Measurements from ENCODE around the gene NES.

NES gene

GRCh38 chr1:156677616-156678596 is 699 bp upstream of the NES start:
- FAIRE-seq, result no peak

DNA sequence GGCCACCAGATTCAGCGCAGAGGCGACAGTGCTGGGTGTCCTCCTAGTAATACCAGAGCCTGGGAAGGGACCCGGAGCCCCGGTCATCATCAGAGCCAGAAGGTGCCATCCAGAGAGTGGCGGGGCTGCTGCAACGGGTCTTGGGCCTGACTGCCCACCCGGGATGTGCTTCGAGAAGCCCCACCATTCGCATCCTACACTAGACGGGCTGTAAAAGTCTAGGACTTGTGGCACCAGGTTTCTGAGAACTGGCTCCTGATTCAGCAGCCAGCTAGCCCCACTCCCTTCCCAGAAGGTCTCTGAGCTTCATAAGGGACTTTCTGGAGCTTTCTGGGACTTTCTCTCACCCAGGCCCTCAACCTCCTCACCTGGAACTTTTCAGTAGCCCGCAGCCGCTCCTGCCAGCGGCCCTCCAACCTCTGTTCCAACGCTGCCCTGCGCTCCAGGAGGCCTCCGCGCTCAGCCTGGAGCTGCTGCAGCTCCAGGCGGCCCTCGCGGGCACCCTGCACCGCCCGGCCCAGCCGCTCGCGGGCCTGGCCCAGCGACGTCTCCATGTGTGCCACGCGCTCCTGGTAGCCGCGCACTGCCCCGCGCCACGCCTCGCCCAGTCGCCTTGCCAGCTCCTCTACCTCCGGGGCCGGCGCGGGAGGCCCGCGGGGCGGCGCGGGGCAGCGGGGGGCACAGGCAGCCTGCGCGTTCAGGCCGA is 940 bp downstream of the NES start:
- no peak for FAIRE-seq

GRCh38 chr1:156675210-156676113 is 1.7 kb downstream of the NES start:
- no peak for FAIRE-seq

GRCh38 chr1:156673387-156674121 is 3.7 kb downstream of the NES start:
- FAIRE-seq, result no peak

DNA sequence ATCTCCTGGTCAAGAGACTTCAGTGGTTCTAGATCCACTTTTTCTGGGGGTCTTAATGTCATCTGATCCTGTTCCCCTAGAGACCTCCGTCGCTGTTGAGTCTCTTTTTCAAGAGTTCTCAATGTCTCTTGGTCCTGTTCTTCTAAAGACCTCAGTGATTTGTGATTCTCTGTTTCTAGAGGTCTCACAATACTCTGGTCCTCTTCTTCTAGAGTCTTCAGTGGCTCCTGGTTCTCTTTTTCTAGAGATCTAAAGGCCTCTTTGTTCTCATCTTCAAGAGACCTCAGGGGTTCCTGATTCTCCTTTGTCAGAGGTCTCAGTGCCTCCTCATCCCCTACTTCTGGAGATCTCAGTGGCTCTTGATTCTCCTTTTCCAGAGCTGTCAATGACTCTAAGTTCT is 5.4 kb downstream of the NES start:
- no peak for FAIRE-seq

DNA sequence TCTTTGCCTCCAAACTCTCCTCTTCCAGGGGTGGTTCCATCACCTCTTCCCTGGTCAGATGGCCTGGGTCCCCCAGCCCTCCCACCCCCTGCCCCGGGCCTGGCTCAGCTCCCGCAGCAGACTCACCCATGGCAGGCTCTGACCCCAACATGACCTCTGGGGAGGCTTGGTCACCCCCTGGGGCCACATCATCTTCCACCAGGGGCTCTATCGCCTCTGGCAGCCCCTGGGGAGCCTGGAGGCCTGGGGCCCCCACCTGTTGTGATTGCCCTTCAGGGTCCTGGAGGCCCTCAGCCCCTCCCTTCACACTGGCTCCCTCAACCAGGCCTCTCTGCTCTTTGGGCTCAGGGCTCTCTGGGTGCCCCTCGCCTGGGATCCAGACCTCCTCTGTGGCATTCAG is 6.4 kb downstream of the NES start:
- no peak for FAIRE-seq

- FAIRE-seq, result no peak
Measured at GRCh38 chr1:156670359-156670758, 6.8 kb downstream of the NES start.

DNA sequence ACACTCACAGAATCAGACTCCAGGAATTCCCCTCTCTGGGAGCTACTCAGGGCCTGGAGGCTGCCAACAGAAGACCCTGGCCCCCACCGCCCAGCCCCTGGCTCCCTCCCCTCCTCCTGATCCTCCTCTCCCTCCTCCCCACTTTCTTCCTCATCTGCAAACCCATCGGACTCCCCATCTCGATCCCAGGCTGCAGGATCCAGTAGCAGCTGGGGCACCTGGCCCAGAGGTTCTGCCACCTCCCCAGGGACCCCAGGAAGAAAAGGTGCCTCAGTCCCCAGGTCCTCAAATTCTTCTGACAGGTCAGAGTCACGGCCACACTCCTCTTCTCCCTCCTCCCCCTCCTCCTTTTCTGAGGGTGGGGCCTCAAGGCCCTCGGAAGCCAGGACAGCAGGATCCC is 7.4 kb downstream of the NES start:
- no peak for FAIRE-seq

DNA sequence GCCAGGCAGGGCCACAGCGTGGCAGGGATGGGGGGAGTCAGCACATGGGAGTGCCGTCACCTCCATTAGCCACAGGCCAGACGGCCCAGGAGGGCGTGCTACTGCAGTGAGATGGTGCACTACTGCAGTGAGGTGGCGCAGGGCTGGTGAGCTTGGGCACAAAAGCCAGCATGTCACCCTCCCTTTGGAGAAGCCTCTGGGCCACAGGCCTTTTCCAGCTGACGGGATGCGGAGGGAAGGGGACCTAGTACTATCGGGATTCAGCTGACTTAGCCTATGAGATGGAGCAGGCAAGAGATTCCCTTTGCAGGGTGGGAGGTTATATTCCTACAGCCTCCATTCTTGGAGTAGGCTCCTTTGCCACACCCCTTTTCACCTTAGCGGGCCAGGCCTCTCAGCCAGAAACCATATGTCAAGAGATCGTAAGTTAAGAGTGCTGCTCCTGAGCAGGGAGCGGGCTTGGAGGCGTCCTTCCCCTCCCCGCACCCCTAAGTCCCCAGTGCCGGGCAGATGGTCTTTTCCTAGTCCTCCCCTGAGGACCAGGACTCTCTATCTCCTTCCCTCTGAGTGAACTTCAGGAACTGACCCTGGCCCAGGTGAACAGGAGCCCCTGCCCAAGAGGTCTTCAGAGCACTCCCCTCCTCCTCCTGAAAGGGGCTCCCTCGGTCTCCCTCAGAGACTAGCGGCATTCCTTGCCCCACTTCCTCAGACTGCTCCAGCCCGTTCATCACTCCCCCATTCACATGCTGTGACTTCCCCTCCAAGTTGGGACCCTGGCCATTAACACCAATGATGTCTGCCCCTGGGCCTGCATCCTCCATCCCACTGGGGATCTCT is 8.2 kb downstream of the NES start:
- no peak for FAIRE-seq

- FAIRE-seq, result no peak
Measured at GRCh38 chr1:156667968-156668709, 9.1 kb downstream of the NES start.

DNA sequence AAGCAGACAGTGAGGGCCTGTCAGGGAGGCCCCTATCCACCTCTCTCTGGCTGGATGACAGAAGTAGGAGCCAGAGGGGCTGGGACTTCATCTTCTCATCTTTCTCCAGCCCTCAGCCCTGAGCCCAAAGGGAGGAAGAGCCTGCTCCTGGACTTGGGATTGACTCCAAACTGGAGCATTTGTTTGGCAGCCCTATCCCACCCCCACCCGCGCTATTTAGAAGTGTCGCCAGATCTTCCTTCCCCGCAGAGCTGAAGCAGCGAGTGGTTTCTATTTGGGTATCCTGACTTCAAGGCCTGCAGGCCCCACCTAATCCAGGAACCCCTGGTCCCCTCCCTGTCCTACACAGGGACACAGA is 9.6 kb downstream of the NES start:
- FAIRE-seq, result no peak

DNA sequence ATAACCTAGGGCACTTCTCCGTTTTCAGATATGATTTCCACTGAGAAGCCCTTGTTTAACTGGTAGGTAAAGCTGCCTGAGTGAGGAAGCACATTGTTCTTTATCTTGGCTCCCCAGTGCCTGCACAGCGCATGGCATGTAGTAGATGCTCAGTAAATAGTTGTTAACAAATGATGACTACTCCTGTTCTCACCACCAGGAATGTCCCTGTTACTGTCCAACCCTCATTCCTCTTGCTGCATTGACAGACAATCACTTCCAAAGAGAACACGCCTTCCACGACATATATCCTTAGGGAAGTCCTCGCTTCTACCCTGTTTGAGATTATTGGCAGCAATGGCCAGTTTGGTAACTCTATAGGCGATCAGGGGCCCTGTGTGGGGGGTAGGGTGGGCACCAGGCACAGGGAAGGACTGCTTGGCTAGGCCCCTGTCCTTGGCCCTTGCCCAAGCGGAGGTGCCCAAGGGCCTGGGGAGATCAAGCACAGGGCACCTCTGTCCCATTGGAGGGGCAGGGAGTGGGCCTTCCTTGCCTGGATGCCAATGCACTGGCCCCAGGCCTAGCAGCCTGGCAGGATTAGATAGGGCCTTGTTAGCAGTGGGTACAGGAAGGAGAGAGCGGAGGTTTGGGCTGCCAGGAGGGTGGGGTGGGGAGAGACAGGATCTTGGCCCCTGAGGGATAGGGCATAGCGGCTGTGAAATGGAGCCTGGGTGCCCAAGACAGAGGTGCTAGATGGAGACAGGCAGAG is 10.2 kb downstream of the NES start:
- no peak for FAIRE-seq

DNA sequence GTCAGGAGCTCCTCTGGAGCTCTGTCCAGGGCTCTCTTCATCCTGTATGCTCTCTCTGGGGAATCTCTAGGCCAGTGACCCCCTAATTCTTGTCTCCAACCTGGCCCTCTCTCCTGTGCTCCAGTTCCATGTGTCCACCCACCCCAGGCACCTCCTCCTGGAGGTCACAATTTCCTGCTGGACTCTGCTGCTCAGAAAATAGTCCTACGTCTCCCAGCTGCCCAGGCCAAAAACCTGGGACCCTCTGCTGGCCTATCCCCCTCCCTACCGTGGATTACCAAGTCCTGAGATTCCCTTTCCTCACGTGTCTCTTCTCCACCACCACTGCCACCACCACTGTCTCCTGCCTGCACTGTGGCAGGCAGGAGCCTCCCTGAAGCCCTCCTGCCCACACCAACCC is 11.7 kb downstream of the NES start:
- no peak for FAIRE-seq

DNA sequence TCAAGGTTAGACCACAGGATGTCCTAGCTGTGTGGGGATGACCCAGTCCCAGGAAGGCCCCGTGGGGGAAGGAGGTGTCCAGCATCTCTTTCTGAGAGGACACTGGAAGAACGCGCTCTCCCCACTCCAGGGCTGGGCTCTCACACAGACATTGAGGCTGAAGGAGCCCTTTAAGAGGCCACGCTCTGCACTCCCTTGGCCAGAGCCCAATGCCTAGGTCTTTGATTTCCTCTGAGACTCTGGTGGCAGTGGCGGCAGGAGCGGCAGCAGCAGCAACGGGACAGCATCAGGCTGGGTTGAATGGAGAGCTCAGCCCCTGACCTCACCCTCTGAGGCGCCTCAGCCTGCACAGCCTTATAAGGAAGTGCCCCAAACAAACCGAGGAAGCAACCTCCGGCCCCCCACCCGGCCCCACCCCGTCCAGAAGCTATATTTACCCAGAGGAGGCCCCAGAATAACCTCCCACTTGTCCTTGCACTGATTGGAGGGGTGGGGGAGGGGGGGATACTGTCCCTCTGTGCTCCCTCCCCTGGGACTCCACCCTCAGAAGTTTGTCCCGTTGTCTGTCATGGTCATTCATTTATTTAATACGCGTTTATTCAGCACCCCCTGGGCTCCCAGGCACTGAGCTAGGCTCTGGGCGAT is 12.3 kb downstream of the NES start:
- FAIRE-seq, result no peak

DNA sequence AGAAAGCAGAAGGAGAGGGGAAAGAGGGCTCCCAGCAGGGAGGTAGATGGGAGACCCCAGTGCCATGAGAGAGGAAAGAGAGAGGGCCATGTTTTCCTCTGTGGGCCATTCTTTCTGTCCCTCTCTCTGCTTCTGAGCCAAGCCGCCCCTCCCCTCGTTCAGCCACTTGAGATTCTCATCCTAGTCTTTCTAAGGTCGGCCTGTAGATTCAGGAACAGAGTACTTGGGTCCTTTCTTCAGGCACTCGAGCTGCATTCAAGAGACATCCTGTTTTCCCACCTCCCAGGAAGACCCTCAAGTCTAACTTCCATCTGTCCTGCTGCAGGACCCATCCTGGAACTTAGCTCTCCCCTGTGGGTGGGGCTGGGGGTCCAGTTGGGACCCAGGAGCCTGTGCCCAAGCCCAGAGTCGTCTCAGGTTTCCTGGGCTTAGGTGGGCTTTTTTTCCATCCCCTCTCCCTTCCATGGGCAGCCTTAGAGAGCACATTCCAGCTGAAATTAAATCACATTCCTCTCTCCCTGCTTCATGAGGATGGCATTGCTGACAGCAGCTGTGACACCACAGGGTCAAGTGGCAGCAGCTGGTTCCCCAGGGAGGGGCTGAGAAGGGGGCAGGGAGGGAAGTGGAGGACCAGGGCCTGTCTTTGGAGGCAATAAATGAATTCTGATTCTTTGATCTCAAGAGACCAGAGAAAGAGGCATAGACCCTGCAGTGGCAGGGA is 13.0 kb downstream of the NES start:
- FAIRE-seq, result no peak

- FAIRE-seq, result no peak
Measured at GRCh38 chr1:156663178-156663577, 14.0 kb downstream of the NES start.

DNA sequence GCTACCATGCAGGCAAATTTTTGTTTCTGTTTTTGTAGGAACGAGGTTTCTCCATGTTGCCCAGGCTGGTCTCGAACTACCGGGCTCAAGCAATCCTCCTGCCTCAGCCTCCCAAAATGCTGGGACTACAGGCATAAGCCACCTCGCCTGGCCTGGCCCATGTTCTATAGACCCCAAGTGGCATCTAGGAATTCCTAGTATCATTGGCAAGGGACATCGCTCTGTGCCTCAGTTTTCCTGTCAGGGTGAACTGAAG is 14.5 kb downstream of the NES start:
- FAIRE-seq, result no peak

DNA sequence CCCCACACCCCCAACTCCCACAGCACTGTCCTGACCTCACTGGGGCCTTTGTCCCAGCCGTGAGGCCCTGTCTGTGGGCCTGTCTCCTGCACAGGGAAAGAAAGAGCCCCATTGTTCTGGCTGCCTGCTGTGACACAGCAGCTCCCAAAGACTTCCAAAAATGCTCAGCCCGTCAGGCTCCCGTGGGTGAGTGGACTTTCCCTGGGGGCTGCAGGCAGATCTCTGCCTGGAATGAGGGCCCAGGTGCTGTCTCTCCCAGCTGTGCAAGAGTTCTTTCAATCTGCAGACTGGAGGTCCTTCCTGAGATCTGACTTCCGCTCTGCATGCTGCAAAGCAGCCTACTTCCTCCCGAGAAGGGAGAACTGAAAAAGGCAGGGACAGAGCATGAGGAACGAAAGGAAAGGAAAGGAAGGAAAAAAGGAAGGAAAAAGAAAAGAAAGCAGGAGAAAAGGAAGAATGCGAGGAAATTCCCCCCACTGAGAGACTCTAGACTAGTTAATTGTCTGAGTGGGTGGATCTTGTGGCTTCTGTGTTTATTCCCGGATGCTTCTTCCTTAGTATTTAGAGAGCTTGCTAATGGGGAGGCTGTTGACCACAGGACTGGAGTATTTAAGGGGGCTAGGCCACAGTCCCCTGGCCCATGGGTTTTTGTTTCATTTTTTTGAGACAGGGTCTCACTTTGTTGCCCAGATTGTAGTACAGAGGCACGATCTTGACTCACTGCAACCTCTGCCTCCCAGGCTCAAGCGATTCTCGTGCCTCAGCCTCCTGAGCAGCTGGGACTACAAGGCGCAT is 15.0 kb downstream of the NES start:
- no peak for FAIRE-seq
